Iris pigment epithelial cell (primary cell): Measurements from ENCODE around the gene LZTS2.
"Not testable (repeated sequence)": the region's sequence is repeated elsewhere in the genome, so short reads cannot be mapped to it uniquely, and the experiment has no call there.

Experiments
- DNase-seq: peaks from one replicate; pipeline ENCODE4 v3.0.0-alpha.2; 2011; ENCODE audit warnings: low read depth

Gene LZTS2, protein sequence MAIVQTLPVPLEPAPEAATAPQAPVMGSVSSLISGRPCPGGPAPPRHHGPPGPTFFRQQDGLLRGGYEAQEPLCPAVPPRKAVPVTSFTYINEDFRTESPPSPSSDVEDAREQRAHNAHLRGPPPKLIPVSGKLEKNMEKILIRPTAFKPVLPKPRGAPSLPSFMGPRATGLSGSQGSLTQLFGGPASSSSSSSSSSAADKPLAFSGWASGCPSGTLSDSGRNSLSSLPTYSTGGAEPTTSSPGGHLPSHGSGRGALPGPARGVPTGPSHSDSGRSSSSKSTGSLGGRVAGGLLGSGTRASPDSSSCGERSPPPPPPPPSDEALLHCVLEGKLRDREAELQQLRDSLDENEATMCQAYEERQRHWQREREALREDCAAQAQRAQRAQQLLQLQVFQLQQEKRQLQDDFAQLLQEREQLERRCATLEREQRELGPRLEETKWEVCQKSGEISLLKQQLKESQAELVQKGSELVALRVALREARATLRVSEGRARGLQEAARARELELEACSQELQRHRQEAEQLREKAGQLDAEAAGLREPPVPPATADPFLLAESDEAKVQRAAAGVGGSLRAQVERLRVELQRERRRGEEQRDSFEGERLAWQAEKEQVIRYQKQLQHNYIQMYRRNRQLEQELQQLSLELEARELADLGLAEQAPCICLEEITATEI

DNA sequence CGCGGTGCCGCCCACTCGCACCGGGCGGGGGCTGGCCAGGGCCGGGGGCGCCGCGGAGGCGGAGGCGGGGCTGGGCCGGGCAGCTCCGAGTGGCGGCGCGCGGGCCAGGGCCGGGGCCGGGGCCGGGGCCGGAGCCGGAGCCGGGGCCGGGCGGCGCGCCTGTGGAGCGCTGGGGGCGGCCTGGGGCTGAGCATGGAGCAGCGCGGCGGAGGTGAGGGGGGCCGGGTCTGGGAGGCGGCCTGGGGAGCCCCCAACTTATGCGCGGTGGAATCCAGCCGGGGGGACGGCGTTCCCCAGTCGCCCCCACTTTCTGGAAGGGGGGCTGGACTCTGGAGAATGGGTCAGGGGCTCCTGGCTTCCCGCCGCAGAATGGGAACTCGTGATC is at the start of gene LZTS2:
LZTS2 (plus strand) TSS at position 67 of the 385 bp plus-strand sequence. CDS start 2,731 bp downstream, outside the sequence.
- DNase-seq: no peak

DNA sequence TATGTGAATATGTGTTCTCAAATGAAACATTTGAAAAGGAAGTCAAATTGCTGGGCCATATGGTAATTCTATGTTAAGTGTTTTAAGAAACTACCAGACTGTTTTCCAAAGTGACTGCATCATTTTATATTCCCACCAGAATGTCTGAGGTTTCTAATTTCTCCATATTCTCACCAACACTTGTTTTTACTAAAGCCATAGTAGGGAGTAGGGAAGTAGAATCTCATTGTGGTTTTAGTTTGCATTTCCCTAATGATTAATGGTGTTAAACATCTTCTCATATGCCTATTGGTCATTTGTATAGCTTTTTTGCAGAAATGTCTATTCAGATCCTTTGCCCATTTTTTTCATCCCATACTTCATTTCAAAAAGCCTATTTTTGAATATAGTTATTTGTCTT is 39.4 kb upstream of the LZTS2 start:
- no peak for DNase-seq

DNA sequence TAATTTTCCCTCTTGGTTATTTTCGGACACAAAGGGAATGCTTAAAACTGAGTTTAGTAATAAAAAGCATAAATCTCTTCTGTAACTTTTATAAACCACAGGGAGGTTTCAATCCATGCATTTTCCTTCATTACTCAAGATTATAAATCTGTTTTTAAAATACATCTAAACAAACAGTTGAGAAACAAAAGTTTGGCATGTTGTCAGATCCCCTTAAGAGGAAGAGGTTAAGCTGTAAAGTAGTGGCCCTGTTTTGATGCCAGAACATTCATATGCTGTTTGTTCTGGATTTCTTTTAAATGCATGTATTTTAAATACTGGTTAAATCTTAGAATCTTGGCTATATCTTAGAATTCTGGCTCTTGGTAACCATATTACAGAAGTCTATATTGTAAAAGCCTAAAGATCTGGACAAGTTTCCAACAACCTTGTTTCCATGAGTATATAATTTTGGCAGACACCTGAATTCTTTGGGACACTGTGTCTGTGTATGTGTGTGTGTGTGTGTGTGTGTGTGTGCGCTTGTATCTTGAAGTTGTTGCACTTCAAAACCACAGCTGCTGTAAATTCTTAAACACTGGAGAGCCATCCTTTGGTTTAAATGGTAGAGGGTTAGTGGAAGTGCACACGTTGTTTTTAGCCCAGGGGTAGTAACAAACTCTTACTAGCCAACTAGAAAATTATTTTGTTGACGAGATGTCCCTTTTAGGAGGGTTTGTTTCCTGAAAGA is 37.1 kb upstream of the LZTS2 start:
- DNase-seq: peak; percentile 11

GRCh38 chr10:100963826-100964225 is 35.8 kb upstream of the LZTS2 start:
- no peak for DNase-seq

DNA sequence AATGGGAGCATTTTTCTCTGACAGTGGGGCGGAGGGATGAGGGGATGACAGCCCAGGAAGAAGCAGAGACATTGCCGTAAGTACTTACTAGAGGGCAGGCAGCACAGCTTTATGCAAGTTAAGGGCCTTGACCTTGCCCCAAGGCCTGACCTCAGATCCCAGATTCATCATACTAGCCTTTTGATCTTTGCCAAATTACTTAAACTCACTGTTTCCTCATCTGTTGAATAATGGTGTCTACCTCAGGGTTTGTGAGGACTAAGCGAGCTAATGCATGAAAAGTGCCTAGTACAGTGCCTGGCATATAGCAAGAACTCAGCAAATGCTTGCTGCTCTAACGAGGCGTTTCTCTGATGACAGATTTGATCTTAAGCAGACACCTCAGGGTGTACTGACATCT is 33.8 kb upstream of the LZTS2 start:
- no peak for DNase-seq

DNA sequence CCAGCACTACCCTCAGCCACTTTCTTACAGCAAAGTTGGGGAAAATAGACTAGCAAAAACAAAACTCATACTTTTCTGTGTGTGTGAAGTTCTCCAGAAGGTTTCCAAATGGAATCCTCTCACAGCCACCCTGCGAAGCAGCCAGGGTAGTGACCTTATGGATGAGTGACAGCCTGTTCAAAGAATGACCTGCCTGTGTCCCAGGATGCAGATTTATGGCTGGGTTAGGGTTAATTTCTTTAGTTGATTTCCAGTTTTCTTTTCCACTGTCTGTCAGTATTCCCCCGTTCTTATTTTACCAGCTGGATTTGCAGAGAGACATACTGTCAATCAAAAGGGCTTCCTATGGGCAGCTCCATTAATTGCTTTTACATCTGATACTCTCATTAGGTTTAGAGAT is 32.7 kb upstream of the LZTS2 start:
- no peak for DNase-seq

GRCh38 chr10:100967332-100967731 is 32.3 kb upstream of the LZTS2 start:
- no peak for DNase-seq

GRCh38 chr10:100968062-100968736 is 31.4 kb upstream of the LZTS2 start:
- no peak for DNase-seq

DNA sequence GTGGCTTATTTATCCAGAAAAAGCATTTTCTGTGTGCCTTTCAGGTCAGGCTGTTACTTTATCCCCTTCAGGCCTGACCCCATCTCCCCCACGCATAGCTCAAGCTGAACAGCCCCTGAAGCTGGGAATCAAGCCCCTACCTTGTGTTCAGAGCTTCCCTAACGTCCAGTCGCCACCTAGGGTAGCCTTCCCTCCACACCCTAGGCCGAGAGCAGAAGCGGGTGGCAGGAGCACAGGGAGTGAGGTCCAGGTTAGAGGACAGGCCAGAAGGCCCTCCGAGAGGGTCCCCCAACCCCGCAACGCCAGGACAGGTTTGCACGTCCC is 30.8 kb upstream of the LZTS2 start:
- DNase-seq: no peak

GRCh38 chr10:100969187-100970075 is 30.2 kb upstream of the LZTS2 start, which contains the start of gene SEMA4G:
SEMA4G (plus strand) TSS chr10:100969504; CDS start chr10:100972913, 3,409 bp downstream.
- peak; percentile 14 for DNase-seq

DNA sequence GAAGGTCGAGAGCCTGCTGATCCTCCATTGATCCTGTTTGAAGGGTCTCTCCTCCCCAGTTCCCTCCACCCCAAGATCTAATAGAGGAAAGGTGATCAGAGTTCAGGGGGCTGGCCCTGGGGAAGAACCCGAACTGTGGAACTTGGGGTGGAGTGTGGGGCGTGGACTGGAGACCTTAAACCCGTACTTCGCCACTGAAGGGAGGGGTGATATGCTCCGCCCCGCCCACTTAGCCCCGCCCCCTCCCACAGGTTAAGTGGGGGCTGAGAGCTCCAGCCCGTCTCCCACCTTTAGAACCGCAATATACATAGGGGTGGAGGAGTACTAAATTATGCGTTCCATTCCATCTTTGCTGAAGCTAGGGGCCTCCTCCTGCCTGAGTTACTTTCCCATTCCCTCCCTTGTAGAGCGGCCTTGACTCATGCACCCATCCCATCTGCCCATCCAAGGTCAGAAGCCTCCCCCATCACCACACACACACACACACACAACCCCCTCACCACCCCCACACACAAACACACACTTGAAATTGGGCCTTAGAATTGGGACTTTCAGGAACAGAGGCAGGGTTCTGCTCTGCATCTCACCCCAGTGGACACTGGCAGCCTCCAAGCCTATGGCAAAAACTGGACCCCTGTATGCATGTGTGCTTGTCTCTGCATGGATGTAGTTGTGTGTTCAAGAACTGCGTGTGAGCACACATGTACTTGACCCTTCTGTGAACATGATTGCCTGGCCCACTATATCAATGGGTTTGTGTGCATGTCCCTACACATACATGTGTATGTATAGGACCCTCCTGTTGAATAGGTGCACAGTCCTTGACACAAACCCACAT is 29.3 kb upstream of the LZTS2 start:
- DNase-seq: no peak

DNA sequence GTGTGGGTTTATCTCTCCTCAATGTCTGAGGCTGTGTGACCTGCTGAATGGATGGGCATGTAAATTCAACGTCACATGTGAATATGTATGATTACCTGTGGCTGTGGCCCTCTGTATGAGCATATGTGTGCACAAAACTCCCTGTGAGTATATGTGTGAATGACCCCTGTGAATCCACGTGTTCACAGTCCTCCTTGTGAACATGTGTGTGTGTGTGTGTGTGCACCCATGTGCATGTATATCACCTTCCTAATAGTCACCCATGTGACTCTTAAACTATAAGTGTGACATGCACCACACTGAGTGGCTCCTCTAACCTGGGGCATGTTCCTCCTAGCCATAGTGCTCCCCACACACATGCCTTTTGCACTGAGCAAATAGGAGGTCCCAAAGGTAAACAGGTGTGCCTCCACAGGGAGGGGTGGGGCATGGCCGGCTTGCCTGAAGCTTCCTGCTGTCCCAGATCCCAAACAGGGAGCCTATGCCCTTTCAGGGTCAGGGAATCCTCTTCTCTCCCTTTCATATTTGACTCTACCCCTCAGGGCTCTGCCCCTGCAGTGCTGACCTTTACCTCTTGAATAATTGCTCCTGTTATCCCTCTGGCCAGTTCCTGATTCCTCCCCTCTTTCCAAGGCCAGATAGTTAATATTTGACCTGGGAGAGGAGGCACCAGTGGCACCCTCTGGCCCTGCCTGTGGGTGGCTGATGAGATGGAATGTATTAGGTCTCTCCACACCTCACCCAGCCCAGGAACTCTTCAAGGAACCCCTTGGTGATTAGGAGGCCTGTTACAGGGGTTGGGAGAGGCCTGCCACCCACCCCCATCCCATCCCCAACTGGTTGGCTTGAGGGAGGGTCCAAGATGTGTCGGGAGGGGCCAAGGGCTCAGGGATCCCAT is 28.4 kb upstream of the LZTS2 start:
- no peak for DNase-seq

DNA sequence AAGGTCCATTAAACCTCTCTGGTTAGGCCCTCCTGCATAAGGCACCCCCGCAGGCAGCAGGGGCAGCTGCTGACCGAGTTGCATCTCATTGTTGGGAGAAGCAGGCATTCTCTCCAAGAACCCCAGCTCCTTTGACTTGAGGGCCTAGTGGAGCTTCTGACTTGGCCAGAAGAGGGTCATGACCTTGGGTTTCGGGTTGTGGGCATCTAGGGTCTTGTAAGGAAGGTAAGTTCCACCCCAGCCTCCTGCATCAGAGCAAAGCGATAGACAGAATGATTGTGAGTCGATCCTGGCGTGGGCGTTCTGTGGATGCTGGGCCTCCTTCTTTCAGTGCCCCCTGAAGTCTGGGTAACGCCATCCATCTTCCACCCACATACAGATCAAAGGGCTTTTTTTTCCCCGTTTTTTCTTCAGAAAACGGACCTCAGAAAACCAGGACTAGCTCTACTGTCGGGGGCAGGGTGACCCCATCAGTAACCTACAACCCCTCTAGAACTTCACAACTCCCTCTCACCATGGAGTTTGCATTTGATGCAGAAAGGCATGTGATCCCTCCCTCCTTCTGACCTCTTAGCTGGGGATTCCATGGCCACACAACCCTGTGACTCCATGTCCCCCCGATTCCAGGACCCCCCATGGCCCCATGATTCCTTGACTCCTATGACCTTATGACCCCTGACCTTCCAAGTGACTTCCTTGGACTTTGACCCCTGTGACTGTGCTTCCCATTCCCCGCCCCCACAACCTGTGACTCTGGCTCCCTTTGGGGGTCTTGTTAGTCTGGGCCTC is 27.3 kb upstream of the LZTS2 start:
- DNase-seq: no peak

DNA sequence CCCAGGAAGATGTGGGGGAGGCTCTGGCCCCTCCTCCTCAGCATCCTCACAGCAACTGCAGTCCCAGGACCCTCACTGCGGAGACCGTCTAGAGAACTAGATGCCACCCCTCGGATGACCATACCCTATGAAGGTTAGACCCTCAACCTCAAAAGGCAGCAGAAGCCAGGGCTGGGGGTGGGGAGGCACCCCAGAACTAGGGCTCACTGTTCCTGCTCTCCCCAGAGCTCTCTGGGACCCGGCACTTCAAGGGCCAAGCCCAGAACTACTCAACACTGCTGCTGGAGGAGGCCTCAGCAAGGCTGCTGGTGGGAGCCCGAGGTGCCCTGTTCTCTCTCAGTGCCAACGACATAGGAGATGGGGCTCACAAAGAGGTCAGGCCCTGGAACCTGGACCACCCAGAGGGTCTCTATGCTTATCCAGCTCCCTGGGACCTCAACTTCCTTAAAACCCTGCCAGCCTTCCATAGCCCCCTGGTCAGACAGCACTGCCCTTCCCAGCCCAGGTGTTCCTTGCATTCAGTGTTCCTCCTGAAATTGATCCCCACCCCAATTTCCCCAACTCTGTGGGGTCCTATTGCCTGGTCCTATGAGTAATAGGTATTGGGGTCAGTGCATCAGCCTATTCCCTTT is 26.6 kb upstream of the LZTS2 start:
- DNase-seq: no peak

DNA sequence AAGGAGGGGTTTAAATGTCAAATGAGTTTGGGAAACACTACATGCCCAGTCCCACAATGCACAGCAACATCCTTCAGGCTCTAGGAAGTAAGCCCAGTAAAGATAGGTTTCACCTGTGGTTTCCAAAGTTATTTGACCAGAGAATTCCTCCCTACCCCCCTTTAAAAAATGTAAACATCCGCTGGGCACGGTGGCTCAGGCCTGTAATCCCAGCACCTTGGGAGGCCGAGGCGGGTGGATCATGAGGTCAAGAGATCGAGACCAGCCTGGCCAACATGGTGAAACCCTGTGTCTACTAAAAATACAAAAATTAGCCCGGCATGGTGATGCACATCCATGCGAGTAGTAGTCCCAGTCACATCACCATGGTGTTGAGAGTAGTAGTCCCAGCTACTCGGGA is 24.2 kb upstream of the LZTS2 start:
- DNase-seq: not testable (repeated sequence)

DNA sequence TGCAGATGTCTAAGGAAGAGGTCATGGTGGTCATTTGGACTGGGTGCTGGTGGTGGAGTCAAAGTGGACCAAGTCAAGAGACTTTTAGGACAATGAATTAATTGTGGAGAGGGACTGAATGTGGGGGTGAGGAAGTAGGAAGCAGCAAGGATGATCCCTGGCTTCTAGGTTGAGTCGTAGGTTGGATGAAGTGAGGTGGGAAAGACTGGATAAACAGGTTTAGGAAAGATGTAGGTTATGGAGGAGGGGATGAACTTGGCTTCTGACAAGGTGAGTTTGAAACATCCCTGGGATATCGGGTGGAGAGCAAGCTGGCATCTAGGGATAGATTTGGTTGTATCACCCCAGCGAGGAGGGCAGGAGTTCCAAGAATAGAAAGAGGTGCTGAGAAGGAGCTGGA is 22.7 kb upstream of the LZTS2 start:
- no peak for DNase-seq

GRCh38 chr10:100977436-100977835 is 22.2 kb upstream of the LZTS2 start:
- no peak for DNase-seq
